Hepatocyte (in vitro differentiated cells): Measurements from ENCODE around the gene THAP12. TPM values are rescaled to one million over a fixed set of nuclear protein-coding genes. Genes with fewer than 3 reads are reported as not detected.

Experiments used
- DNase-seq: peaks from one replicate; pipeline ENCODE4 v3.0.0-alpha.2; 2016; ENCODE audit warnings: low spot score
- H2AFZ ChIP-seq: fragments of 200-600 bp; sonication (generic); 2 replicates; pipeline ENCODE4 v1.6.0; 2016; ENCODE audit warnings: antibody characterized with exemption, mild to moderate bottlenecking
- H3K27ac ChIP-seq: fragments of 200-600 bp; sonication (generic); 2 replicates; pipeline ENCODE4 v1.5.1; 2016; ENCODE audit warnings: mild to moderate bottlenecking
- H3K27me3 ChIP-seq: fragments of 200-600 bp; sonication (generic); 2 replicates; pipeline ENCODE4 v1.6.1; 2016
- H3K36me3 ChIP-seq: fragments of 200-600 bp; sonication (generic); replicated peaks from 2 replicates; pipeline ENCODE4 v1.5.1; 2016; ENCODE audit warnings: low read depth; ENCODE audit not compliant: insufficient read depth
- H3K4me1 ChIP-seq: fragments of 200-600 bp; sonication (generic); 2 replicates; pipeline ENCODE4 v1.5.1; 2016; ENCODE audit warnings: mild to moderate bottlenecking, moderate library complexity; ENCODE audit not compliant: insufficient read depth
- H3K4me2 ChIP-seq: fragments of 200-600 bp; sonication (generic); 2 replicates; pipeline ENCODE4 v1.6.0; 2016
- H3K4me3 ChIP-seq: fragments of 200-600 bp; sonication (generic); 2 replicates; pipeline ENCODE4 v1.5.1; 2016; ENCODE audit warnings: mild to moderate bottlenecking
- H3K79me2 ChIP-seq: fragments of 200-600 bp; sonication (generic); 2 replicates; pipeline ENCODE4 v1.6.0; 2017; ENCODE audit warnings: mild to moderate bottlenecking
- H3K9me2 ChIP-seq: fragments of 200-600 bp; sonication (generic); replicated peaks from 2 replicates; pipeline ENCODE4 v1.6.0; 2017; ENCODE audit warnings: mild to moderate bottlenecking; ENCODE audit not compliant: insufficient read depth
- H3K9me3 ChIP-seq: fragments of 200-600 bp; sonication (generic); 2 replicates; pipeline ENCODE4 v1.5.1; 2016; ENCODE audit warnings: low read depth, mild to moderate bottlenecking
- H4K20me1 ChIP-seq: fragments of 200-600 bp; sonication (generic); 2 replicates; pipeline ENCODE4 v1.6.0; 2016; ENCODE audit warnings: mild to moderate bottlenecking; ENCODE audit not compliant: insufficient read depth, poor library complexity, severe bottlenecking
- EZH2 ChIP-seq: fragments of 200-600 bp; sonication (generic); IDR thresholded peaks from 2 replicates; pipeline ENCODE4 v1.6.1; 2016; ENCODE audit warnings: antibody characterized with exemption, mild to moderate bottlenecking, borderline replicate concordance
- EZH2phosphoT487 ChIP-seq: fragments of 200-600 bp; sonication (generic); IDR thresholded peaks from one replicate; pipeline ENCODE4 v1.6.1; 2018; ENCODE audit warnings: antibody characterized with exemption, mild to moderate bottlenecking, low read depth, moderate library complexity; ENCODE audit not compliant: unreplicated experiment, severe bottlenecking
- WGBS: methylation state at CpG from one replicate; pipeline ENCODE4 v1.1.6; 2016; ENCODE audit warnings: low lambda C conversion rate; ENCODE audit errors: missing lambda C conversion rate; 5-methylcytosine and 5-hydroxymethylcytosine counted together
- polyA plus RNA-seq: library from polyadenylated mRNA; unstranded; fragments of >200 nt; fragmentation: Nextera tagmentation; extraction: Ambion mirVana; gene quantifications from 2 replicates; pipeline ENCODE4 v1.2.1, GENCODE V29; 2016
- total RNA-seq: library from RNA; depleted of rRNA; stranded (reverse); fragments of >200 nt; gene quantifications from 2 replicates; pipeline ENCODE4 v1.2.3, GENCODE V29; 2014
- TF ChIP-seq, protein P1 (sequence below): fragments of 200-600 bp; sonication (generic); IDR thresholded peaks from 2 replicates; pipeline ENCODE4 v1.5.1; 2016; ENCODE audit warnings: antibody characterized with exemption, mild to moderate bottlenecking; ENCODE audit not compliant: poor library complexity

The THAP12 gene
- total and polyA plus RNA-seq, 2 experiments from 2014 or later, result 21.5 to 62.6 TPM

- WGBS, result 92% methylated on average over 3 of the region's 3 CpGs
- no peaks in the 10 kb centered on the region for H3K4me1 ChIP-seq
These were observed 16.5 kb upstream of the THAP12 start for GRCh38 chr11:76397383-76397782.

GRCh38 chr11:76395296-76395695 is 14.4 kb upstream of the THAP12 start:
- Histone ChIP-seq H3K27me3 (no peaks in the 10 kb centered on the region), H4K20me1 (no peaks in the 10 kb centered on the region), H3K27ac (no peak overlapping the region), H3K4me2 (no peak overlapping the region), H3K36me3 (no peaks in the 10 kb centered on the region), H3K4me1 (no peaks in the 10 kb centered on the region), H2AFZ (no peak overlapping the region), H3K9me3 (no peaks in the 10 kb centered on the region), H3K9me2 (no peaks in the 10 kb centered on the region), H3K4me3 (no peak overlapping the region), H3K79me2 (no peaks in the 10 kb centered on the region)
- TF ChIP-seq EZH2phosphoT487, result no peak
- TF ChIP-seq, protein P1, sequence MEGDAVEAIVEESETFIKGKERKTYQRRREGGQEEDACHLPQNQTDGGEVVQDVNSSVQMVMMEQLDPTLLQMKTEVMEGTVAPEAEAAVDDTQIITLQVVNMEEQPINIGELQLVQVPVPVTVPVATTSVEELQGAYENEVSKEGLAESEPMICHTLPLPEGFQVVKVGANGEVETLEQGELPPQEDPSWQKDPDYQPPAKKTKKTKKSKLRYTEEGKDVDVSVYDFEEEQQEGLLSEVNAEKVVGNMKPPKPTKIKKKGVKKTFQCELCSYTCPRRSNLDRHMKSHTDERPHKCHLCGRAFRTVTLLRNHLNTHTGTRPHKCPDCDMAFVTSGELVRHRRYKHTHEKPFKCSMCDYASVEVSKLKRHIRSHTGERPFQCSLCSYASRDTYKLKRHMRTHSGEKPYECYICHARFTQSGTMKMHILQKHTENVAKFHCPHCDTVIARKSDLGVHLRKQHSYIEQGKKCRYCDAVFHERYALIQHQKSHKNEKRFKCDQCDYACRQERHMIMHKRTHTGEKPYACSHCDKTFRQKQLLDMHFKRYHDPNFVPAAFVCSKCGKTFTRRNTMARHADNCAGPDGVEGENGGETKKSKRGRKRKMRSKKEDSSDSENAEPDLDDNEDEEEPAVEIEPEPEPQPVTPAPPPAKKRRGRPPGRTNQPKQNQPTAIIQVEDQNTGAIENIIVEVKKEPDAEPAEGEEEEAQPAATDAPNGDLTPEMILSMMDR, result no peak
- no peak for TF ChIP-seq EZH2
- 97% methylated on average over 1 of the region's 1 CpG for WGBS
- DNase-seq, result no peak

More at GRCh38 chr11:76397383-76397782, 16.5 kb upstream of the THAP12 start:
- H2AFZ ChIP-seq, result no peak overlapping the region
- no peak for DNase-seq
- H4K20me1 ChIP-seq, result no peaks in the 10 kb centered on the region
- TF ChIP-seq EZH2phosphoT487, result no peak
- TF ChIP-seq, protein P1, result no peak
- TF ChIP-seq EZH2, result no peak
- no peak overlapping the region for H3K4me3 ChIP-seq
- no peak overlapping the region for H3K4me2 ChIP-seq
- H3K36me3 ChIP-seq, result no peaks in the 10 kb centered on the region
- no peaks in the 10 kb centered on the region for H3K79me2 ChIP-seq
- no peaks in the 10 kb centered on the region for H3K9me2 ChIP-seq
- no peaks in the 10 kb centered on the region for H3K9me3 ChIP-seq
- no peaks in the 10 kb centered on the region for H3K27me3 ChIP-seq
- H3K27ac ChIP-seq, result no peak overlapping the region

GRCh38 chr11:76394411-76394810 is 13.5 kb upstream of the THAP12 start:
- DNase-seq, result no peak
- Histone ChIP-seq H3K4me3 (no peak overlapping the region), H3K9me3 (no peaks in the 10 kb centered on the region), H3K79me2 (no peaks in the 10 kb centered on the region), H2AFZ (no peak overlapping the region), H3K27ac (no peak overlapping the region), H4K20me1 (no peaks in the 10 kb centered on the region), H3K4me2 (no peak overlapping the region), H3K27me3 (no peaks in the 10 kb centered on the region), H3K9me2 (no peaks in the 10 kb centered on the region), H3K36me3 (no peaks in the 10 kb centered on the region), H3K4me1 (no peaks in the 10 kb centered on the region)
- TF ChIP-seq, protein P1, result no peak
- TF ChIP-seq EZH2 (no peak), EZH2phosphoT487 (no peak)

- Histone ChIP-seq H3K27ac (no peak overlapping the region), H3K4me3 (no peak overlapping the region), H3K9me2 (no peaks in the 10 kb centered on the region), H3K36me3 (no peaks in the 10 kb centered on the region), H3K4me2 (no peak overlapping the region), H3K27me3 (no peaks in the 10 kb centered on the region), H3K79me2 (no peaks in the 10 kb centered on the region), H3K4me1 (no peaks in the 10 kb centered on the region), H3K9me3 (no peaks in the 10 kb centered on the region), H4K20me1 (no peaks in the 10 kb centered on the region), H2AFZ (no peak overlapping the region)
- DNase-seq, result no peak
- TF ChIP-seq EZH2phosphoT487 (no peak), EZH2 (no peak)
- TF ChIP-seq, protein P1, result no peak
- 93% methylated on average over 1 of the region's 1 CpG for WGBS
These were observed 11.9 kb upstream of the THAP12 start for GRCh38 chr11:76392870-76393269.
